K562 (cell line): ENCODE data around the gene FAM177B. TPM values are rescaled to one million over a fixed set of nuclear protein-coding genes. Genes with fewer than 3 reads are reported as not detected.

ENCODE experiments used
- CBFA2T3 ChIP-seq: fragments of 450-650 bp; IDR thresholded peaks from 2 replicates; pipeline ENCODE4 v1.6.1; 2017
- CREB1 ChIP-seq, 2 experiments: sonication (generic) in 1 of 2; formaldehyde crosslinking in 1 of 2; IDR thresholded peaks; 2 replicates each; pipeline versions ENCODE4 v1.6.1 to v1.8.0; 2012 to 2022; ENCODE audit warnings: inconsistent platforms in 1 of 2, mild to moderate bottlenecking in 1 of 2, missing genetic modification reagents in 1 of 2, moderate library complexity in 1 of 2
- RBFOX2 ChIP-seq: fragments of 200-400 bp; formaldehyde crosslinking; IDR thresholded peaks from 2 replicates; pipeline ENCODE4 v1.6.1; 2017; ENCODE audit warnings: low read depth, mild to moderate bottlenecking, low read length, moderate library complexity
- SRF ChIP-seq, 2 experiments: fragments of 250-450, 450-650 bp in 1 of 2; sonication (Bioruptor Pico) in 1 of 2; sonication (generic) in 1 of 2; formaldehyde crosslinking; IDR thresholded peaks; 2 replicates each; pipeline versions ENCODE4 v1.5.0 to v1.5.1; 2020 to 2022; ENCODE audit warnings: mild to moderate bottlenecking in 1 of 2, missing genetic modification reagents in 1 of 2
- TAF9B ChIP-seq: fragments of 450-650 bp; IDR thresholded peaks from 2 replicates; pipeline ENCODE4 v1.6.1; 2018; ENCODE audit warnings: mild to moderate bottlenecking; ENCODE audit not compliant: partially characterized antibody
- TBL1XR1 ChIP-seq, 2 experiments: IDR thresholded peaks; 2 replicates each; pipeline ENCODE4 v1.6.1; 2012; ENCODE audit warnings: improper control_type of control experiment in 2 of 2, low read length in 2 of 2, mild to moderate bottlenecking in 1 of 2
- U2AF1 ChIP-seq: fragments of 200-400 bp; formaldehyde crosslinking; optimal IDR thresholded peaks from 2 replicates; pipeline ENCODE3; 2017; ENCODE audit warnings: mild to moderate bottlenecking, low read depth, low read length, moderate library complexity
- ZNF212 ChIP-seq: fragments of 450-650 bp; formaldehyde crosslinking; IDR thresholded peaks from 2 replicates; pipeline ENCODE4 v1.4.0; 2020; ENCODE audit warnings: mild to moderate bottlenecking
- polyA plus RNA-seq, 8 experiments: library from polyadenylated mRNA; depleted of rRNA in 4 of 8; stranded (reverse) in 5 of 8; unstranded in 3 of 8; fragments of >200 nt; fragmentation: Nextera tagmentation in 2 of 8; fragmentation: Illumina TruSeq in 1 of 8; extraction: Ambion mirVana in 2 of 8; extraction: Trizol in 1 of 8; gene quantifications; 2 replicates each; pipeline versions ENCODE4 v1.2.1 to v1.2.3, GENCODE V29; 2011 to 2014; ENCODE audit warnings: inconsistent platforms in 1 of 8, missing spikeins in 1 of 8
- total RNA-seq, 7 experiments: library from RNA; depleted of rRNA in 6 of 7; stranded (reverse); fragments of >200 nt in 6 of 7; fragmentation: Illumina TruSeq in 2 of 7; extraction: Trizol in 2 of 7; gene quantifications; 2 replicates each; pipeline versions ENCODE4 v1.2.1 to v1.2.3, GENCODE V29; 2011 to 2021; ENCODE audit warnings: low replicate concordance in 1 of 7
- TF ChIP-seq, protein P1 (sequence below): sonication (generic); formaldehyde crosslinking; IDR thresholded peaks from 2 replicates; pipeline ENCODE4 v1.8.1; 2022; ENCODE audit warnings: missing genetic modification reagents
- TF ChIP-seq, protein P2 (sequence below): fragments of 250-450 bp; sonication (Bioruptor Pico); IDR thresholded peaks from 2 replicates; pipeline ENCODE4 v1.8.0; 2021; ENCODE audit warnings: borderline replicate concordance, mild to moderate bottlenecking, moderate library complexity; ENCODE audit not compliant: poor library complexity, severe bottlenecking
- TF ChIP-seq, protein P3 (sequence below): sonication (generic); formaldehyde crosslinking; IDR thresholded peaks from 2 replicates; pipeline ENCODE4 v1.8.1; 2022; ENCODE audit warnings: missing genetic modification reagents
- TF ChIP-seq, protein P4 (sequence below): fragments of 450-650 bp; IDR thresholded peaks from 2 replicates; pipeline ENCODE4 v1.6.1; 2016; ENCODE audit warnings: missing biosample characterization, missing genetic modification characterization
- TF ChIP-seq, protein P5 (sequence below): fragments of 250-450 bp; sonication (Bioruptor Pico); IDR thresholded peaks from 2 replicates; pipeline ENCODE4 v1.5.0; 2022; ENCODE audit warnings: mild to moderate bottlenecking
- TF ChIP-seq, protein P6 (sequence below): sonication (generic); formaldehyde crosslinking; IDR thresholded peaks from 2 replicates; pipeline ENCODE4 v1.4.0; 2020; ENCODE audit warnings: mild to moderate bottlenecking, missing genetic modification reagents
- TF ChIP-seq, protein P7 (sequence below): fragments of 250-450 bp; sonication (Bioruptor Pico); IDR thresholded peaks from 2 replicates; pipeline ENCODE4 v1.4.0; 2020; ENCODE audit warnings: mild to moderate bottlenecking

Gene FAM177B
- total and polyA plus RNA-seq, 9 of the 15 experiments (the other 6 are each of a cell fraction or from before 2014, with no cell fraction given) = not detected

DNA sequence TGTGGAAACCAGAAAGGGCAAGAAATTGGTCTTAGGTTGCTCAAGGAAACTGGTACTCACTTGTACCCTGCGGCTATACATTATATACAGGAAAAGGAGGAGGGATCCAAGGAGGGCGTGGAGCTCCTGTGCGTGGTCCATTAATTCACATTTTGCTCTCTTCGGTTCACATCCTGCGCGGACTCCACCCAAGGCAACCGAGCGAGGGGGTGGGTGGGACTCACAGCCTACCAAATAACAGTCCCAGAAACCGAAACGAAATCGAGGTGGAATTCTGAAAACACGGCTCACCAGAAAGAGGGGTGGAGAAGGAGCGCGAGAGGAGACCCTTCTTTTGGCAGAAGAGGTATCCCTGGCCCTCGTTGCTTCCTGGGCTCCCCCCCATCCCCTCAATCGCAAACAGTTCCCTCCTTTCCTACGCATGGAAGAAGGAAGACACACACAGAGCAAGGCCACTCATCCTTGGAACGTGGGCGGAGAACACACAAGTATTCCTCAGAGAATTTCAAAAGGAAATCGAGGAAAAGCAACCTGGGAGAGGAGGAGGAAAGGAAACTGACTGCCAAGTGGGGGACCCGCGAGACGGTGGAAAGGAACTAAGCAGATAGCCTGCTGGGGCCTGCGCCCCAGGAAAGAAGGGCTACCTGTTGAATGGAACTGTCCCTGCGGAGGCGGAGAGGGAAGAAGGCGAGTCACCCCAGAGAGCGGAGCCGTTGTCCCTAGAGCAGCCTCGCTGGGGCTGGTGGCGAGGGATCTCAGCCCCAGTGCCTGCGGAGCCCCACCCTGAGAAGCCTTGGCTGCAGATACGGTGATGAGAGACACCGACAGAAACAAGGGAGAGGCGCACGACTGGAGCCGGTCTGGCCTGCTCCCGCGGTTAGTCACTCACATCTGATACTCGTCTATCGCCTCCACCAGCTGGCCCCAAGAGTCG, 25.4 kb upstream of the FAM177B start (continued):
- TF ChIP-seq, protein P1, sequence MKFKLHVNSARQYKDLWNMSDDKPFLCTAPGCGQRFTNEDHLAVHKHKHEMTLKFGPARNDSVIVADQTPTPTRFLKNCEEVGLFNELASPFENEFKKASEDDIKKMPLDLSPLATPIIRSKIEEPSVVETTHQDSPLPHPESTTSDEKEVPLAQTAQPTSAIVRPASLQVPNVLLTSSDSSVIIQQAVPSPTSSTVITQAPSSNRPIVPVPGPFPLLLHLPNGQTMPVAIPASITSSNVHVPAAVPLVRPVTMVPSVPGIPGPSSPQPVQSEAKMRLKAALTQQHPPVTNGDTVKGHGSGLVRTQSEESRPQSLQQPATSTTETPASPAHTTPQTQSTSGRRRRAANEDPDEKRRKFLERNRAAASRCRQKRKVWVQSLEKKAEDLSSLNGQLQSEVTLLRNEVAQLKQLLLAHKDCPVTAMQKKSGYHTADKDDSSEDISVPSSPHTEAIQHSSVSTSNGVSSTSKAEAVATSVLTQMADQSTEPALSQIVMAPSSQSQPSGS (CRISPR knock-in tag) = no peak
- peak; percentile 93 for TF ChIP-seq CBFA2T3
- peak; percentile 80 for TF ChIP-seq RBFOX2
- no peak for TF ChIP-seq U2AF1
- TF ChIP-seq CREB1 (IDR thresholded peaks at IDR 0.05) = no peak
- TF ChIP-seq CREB1 (CRISPR knock-in tag; IDR thresholded peaks at IDR 0.05) = peak; percentile 49
- TF ChIP-seq, protein P2, sequence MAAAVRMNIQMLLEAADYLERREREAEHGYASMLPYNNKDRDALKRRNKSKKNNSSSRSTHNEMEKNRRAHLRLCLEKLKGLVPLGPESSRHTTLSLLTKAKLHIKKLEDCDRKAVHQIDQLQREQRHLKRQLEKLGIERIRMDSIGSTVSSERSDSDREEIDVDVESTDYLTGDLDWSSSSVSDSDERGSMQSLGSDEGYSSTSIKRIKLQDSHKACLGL (CRISPR knock-in tag) = no peak
- TF ChIP-seq, protein P3, sequence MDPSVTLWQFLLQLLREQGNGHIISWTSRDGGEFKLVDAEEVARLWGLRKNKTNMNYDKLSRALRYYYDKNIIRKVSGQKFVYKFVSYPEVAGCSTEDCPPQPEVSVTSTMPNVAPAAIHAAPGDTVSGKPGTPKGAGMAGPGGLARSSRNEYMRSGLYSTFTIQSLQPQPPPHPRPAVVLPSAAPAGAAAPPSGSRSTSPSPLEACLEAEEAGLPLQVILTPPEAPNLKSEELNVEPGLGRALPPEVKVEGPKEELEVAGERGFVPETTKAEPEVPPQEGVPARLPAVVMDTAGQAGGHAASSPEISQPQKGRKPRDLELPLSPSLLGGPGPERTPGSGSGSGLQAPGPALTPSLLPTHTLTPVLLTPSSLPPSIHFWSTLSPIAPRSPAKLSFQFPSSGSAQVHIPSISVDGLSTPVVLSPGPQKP (CRISPR knock-in tag) = no peak
- 0 out of 4 replicates have a peak, but pooled peaks of 1 of the 2 experiments have one; percentile 17 for TF ChIP-seq SRF (CRISPR knock-in tag; IDR thresholded peaks at IDR 0.05)
- TF ChIP-seq, protein P4, sequence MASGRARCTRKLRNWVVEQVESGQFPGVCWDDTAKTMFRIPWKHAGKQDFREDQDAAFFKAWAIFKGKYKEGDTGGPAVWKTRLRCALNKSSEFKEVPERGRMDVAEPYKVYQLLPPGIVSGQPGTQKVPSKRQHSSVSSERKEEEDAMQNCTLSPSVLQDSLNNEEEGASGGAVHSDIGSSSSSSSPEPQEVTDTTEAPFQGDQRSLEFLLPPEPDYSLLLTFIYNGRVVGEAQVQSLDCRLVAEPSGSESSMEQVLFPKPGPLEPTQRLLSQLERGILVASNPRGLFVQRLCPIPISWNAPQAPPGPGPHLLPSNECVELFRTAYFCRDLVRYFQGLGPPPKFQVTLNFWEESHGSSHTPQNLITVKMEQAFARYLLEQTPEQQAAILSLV (tag) = no peak
- no peak for TF ChIP-seq ZNF212 (CRISPR knock-in tag)
- TF ChIP-seq TAF9B = peak; percentile 77
- TF ChIP-seq, protein P5, sequence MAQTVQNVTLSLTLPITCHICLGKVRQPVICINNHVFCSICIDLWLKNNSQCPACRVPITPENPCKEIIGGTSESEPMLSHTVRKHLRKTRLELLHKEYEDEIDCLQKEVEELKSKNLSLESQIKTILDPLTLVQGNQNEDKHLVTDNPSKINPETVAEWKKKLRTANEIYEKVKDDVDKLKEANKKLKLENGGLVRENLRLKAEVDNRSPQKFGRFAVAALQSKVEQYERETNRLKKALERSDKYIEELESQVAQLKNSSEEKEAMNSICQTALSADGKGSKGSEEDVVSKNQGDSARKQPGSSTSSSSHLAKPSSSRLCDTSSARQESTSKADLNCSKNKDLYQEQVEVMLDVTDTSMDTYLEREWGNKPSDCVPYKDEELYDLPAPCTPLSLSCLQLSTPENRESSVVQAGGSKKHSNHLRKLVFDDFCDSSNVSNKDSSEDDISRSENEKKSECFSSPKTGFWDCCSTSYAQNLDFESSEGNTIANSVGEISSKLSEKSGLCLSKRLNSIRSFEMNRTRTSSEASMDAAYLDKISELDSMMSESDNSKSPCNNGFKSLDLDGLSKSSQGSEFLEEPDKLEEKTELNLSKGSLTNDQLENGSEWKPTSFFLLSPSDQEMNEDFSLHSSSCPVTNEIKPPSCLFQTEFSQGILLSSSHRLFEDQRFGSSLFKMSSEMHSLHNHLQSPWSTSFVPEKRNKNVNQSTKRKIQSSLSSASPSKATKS = no peak
- TF ChIP-seq TBL1XR1 (IDR thresholded peaks at IDR 0.05; ENCODE audit: low read length in 2 of 2) = 0 out of 4 replicates have a peak, but pooled peaks of 1 of the 2 experiments have one; percentile 38
- TF ChIP-seq, protein P6, sequence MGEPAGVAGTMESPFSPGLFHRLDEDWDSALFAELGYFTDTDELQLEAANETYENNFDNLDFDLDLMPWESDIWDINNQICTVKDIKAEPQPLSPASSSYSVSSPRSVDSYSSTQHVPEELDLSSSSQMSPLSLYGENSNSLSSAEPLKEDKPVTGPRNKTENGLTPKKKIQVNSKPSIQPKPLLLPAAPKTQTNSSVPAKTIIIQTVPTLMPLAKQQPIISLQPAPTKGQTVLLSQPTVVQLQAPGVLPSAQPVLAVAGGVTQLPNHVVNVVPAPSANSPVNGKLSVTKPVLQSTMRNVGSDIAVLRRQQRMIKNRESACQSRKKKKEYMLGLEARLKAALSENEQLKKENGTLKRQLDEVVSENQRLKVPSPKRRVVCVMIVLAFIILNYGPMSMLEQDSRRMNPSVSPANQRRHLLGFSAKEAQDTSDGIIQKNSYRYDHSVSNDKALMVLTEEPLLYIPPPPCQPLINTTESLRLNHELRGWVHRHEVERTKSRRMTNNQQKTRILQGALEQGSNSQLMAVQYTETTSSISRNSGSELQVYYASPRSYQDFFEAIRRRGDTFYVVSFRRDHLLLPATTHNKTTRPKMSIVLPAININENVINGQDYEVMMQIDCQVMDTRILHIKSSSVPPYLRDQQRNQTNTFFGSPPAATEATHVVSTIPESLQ (CRISPR knock-in tag) = no peak
- TF ChIP-seq, protein P7, sequence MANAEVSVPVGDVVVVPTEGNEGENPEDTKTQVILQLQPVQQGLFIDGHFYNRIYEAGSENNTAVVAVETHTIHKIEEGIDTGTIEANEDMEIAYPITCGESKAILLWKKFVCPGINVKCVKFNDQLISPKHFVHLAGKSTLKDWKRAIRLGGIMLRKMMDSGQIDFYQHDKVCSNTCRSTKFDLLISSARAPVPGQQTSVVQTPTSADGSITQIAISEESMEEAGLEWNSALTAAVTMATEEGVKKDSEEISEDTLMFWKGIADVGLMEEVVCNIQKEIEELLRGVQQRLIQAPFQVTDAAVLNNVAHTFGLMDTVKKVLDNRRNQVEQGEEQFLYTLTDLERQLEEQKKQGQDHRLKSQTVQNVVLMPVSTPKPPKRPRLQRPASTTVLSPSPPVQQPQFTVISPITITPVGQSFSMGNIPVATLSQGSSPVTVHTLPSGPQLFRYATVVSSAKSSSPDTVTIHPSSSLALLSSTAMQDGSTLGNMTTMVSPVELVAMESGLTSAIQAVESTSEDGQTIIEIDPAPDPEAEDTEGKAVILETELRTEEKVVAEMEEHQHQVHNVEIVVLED (CRISPR knock-in tag) = no peak
